OCI-LY3 (cell line): Measurements from ENCODE around the gene CREB3.

Source experiments
- CTCF ChIP-seq: fragments of 200-600, 300-600 bp; sonication (generic); IDR thresholded peaks from 2 replicates; pipeline ENCODE4 v1.5.1; 2014; ENCODE audit warnings: antibody characterized with exemption, low read length, low read depth
- EZH2phosphoT487 ChIP-seq: fragments of 200-600 bp; shearing (Covaris generic); IDR thresholded peaks from 2 replicates; pipeline ENCODE4 v1.6.1; 2018; ENCODE audit warnings: antibody characterized with exemption, mixed run types, low read depth

GRCh38 chr9:35738924-35739323 lies 6.5 kb downstream of the CREB3 start:
- TF ChIP-seq CTCF: no peak
- TF ChIP-seq EZH2phosphoT487: no peak
